Stimulated activated CD8-positive, alpha-beta memory T cell treated with anti-CD3 and anti-CD28 coated beads, Interleukin-2, amount 100 ng/mL, for 48 hours (primary cell): ENCODE results near the gene GPX8.
A peak's percentile ranks its signal among the peaks of the same experiment; 100 is the strongest.

Experiments
- DNase-seq, 2 donors: peaks; one replicate each; pipeline ENCODE4 v3.0.0-alpha.2; 2020; ENCODE audit warnings: low read depth in 2 of 2

The GPX8 gene, protein sequence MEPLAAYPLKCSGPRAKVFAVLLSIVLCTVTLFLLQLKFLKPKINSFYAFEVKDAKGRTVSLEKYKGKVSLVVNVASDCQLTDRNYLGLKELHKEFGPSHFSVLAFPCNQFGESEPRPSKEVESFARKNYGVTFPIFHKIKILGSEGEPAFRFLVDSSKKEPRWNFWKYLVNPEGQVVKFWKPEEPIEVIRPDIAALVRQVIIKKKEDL

DNA sequence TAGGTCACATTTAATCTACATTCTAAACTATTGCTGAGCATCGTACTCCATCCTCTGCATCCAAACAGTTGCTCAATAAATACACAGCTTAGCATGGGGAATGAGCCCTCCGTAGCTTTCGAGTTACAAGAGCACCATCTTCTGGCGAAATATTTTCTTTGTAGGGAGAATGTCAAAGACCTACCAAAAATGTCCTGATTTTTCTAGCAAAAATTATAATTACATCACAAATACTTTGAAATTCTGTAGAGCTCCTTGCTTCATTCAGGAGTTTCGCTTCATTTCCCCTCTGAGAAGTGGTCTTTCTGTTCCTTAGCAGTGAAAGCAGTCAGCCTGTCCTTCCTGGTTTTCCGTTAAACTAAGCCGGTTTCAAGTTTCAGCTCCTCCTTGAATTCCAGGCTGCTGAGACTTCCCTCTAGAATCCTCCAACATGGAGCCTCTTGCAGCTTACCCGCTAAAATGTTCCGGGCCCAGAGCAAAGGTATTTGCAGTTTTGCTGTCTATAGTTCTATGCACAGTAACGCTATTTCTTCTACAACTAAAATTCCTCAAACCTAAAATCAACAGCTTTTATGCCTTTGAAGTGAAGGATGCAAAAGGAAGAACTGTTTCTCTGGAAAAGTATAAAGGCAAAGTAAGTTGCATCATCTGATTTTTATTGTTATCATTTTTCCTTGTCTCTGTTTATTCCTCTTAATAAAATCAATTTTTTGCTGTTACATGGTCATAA, at the start of gene GPX8:
Gene GPX8, plus strand, starts transcription at position 409 of the 730 bp plus-strand sequence. Its CDS starts 22 bp downstream, at position 431.
- DNase-seq: no peak

DNA sequence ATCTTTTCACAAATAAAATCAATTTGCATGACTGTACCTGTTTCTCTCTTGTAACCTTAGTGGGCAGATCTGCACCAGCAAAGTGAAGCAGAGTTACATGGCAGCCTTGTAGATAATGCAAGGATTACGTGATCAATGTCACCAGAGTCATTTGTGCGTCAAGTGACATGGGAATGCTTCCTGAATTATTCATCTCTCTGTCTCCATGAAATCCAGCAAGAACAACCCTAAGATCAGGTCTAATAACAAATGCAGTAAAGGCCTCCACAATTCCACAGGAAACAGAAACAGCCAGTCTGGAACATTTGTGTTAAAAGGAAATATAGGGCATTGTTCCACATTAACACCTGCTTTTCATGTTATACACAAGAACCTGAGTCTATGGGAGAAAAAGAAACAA, 49.8 kb upstream of the GPX8 start:
- DNase-seq: no peak

DNA sequence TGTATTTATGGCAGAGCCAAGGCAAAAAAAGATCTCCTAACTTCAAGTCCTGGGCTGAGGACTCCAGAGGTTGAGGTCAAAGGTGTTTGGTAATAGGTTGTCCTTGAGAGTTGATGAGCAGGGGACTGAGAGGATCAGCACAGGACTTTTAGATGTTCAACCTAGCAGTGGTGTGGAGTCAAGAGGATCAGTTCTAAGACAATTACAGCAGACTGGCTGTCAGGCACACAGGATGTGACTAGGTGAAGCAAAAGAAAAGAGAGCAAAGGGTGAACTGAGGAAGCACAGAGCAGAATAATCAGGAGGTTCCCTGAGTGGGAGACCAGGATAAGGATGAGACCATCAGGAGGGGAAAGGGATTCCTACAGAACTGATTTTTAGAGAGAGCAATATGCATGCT, 46.6 kb upstream of the GPX8 start:
- no peak for DNase-seq

DNA sequence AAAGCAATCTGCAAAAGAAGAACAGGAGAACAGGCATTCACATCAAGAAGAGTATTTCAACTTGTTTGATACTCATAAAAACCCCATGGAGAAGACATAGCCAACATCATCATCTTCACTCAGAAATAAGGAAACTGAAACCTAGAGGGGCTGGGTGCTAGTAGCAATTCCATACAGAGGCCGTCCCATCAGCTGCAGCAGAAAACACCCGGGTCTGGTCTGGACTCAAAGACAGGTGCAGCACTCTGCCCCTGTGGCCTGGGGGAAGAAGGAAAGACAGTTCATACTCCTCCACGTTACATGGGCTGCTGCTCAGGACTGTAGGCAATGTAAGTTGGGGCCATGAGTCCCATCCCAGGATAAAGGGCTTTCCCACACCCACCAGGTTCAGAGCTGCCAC, 45.9 kb upstream of the GPX8 start:
- DNase-seq: no peak

DNA sequence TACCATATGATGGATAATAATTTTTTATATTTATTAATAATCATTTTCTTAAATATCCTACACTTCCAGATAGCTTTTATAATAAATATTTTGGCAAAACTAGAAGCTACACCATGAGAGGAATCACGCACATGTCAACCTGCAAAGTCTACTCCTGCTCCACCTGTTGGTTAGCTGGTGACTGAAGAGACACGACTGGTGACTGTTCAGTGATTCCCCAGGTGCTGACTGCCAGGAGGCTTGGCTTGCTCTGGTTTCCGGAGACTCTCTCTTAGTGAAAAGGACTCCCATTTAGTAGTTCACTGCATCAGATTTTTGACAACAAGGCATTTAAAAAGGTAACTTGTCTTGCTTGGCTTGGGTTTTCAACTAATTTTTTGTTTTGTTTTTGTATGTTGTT, 36.6 kb upstream of the GPX8 start:
- no peak for DNase-seq

DNA sequence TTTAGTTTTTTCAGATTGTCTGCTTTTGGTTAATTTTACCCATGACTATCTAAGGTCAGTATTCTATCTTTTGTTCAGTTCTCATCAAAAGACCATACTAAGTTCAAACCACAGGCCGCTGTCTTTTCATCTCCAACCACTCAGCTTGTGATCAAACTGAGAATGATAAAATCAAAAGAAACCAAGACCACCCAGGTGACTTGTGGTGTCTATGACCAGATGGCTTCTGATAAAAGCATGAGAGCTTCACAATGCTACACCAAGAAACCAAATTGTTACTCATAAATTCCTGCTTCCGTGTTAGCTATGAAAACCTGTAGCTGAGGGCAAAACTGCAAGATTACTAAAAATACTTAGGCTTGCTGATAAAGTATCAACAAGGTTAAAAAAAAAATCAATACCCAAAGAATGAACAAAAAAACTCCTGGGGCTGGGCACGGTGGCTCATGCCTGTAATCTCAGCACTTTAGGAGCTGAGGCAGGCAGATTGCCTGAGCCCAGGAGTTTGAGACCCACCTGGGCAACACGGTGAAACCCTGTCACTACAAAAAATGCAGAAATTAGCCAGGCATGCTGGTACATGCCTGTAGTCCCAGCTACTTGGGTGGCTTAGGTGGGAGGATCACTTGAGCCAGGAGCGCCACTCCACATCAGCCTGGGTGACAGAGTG, 25.8 kb upstream of the GPX8 start:
- no peak for DNase-seq

DNA sequence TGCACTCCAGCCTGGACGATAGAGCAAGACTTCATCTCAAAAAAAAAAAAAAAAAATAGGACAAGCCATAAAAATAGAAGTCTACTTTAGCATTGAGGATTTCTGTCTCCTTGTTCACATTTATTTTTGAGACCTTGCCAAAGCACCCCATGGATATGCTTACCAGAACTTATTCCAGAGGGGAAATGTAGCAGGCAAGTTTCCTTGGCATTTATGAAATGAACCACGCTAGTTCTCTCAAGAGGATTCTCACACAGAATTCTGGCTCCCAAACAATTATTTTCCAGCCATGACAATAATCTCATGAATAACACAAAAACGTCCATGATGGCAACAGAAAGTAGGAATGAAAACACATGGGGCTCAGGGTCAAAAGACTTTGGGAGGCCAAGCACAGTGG, 23.4 kb upstream of the GPX8 start:
- no peak for DNase-seq

DNA sequence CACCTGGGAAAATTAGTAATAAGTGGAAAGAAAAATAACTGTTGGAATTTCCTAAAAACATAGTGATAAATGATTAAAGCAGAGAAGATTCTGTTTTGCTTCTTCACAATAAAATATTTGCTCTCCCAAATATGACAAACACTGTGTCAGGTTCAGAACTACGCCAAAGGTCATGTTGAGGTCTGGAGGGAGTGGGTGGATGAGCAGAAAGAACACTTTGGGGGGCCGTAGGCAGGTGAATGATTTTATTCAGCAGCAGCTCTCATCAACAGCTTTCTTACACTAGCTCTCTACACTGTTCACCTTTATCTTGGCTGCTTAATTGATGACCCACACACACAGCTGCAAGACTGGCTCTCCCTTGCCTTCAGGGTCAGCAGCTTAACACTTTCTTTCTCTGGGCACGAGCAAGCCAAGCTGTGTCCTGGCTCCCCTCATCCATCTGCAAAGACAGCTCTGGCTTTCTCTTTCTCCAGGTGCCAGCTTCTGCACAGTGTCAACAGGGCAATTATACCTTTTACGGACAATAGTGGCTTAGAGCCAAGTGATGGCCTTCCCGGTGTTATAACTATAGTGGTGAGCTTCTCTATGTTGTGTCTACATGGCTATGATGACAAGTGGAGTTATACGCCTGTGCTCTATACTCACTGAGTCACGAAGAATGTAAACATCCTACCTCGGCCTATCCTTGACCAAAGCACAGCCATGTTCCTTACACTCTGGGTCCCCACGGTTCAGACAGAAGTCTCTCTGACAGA, 18.9 kb upstream of the GPX8 start:
- DNase-seq: no peak

DNA sequence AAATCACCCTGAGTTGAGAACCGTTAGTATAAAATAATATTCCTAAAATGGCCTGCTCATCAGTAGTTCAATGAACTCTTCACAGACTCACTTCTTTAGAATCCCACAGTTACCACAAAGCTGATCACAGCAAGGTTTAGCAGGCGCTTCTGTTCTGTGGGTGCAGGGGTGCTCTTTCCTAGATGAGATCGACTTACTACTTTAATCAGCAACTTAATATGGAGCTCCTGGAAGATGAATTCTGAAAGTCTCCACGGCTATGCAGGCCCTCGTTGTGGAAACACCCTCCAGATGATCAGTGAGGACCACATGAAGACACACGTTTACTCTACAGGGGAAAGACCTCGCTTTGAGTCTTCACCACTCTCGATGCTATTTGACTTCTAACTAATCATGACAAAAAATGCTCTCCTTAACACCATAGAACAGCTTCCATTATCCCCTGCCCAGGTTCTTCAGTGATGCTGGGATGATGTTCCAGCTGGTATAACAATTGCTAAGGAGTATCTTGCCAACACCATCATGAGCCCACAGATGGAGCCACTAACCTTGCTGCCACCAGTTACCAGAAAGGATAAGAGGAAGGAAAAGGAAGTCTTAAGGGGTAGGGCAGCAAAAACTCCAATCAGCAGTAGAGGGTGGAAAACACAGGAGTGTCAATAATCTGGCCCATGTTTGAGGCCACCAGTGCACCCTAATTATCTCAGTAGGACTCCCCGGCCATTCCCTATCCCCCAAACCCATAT, 17.9 kb upstream of the GPX8 start:
- peak in 1 of 2 donors; percentile 27 for DNase-seq

DNA sequence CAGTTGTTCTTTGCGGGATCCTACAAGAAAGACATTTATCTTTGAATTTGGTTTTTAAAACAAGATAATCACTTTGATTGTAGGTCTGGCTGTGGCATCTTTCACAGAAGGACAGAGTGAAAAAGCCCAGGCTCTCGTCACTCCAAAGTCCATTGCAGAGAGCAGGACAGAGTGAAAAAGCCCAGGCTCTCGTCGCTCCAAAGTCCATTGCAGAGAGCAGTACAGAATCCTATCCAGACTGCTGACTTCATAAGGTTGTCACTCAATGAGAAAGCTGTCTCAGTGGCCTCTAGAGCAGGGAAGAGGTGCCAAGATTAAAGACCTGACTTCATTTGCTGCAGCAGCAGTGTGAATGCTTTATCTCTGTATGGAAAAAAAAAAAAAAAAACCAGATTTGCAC, 16.3 kb upstream of the GPX8 start:
- no peak for DNase-seq

DNA sequence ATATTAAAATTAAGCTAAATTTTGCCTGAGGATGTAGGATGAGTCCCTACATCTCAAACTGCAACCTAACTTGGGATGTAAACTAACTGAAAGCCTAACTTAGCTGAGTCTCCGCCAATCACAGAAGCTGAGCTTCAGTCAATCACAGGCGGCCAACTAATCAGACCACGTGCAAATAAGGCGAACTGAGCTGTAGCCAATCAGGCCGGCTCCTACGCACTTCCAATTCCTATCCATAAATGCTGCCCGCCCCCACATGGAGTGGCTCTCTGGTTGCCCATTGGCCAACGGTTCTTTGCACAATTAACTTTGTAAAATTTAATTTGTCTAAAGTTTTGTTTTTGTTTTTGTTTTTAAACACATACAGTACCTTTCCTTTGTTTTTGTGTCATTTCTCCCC, 13.9 kb upstream of the GPX8 start:
- no peak for DNase-seq

DNA sequence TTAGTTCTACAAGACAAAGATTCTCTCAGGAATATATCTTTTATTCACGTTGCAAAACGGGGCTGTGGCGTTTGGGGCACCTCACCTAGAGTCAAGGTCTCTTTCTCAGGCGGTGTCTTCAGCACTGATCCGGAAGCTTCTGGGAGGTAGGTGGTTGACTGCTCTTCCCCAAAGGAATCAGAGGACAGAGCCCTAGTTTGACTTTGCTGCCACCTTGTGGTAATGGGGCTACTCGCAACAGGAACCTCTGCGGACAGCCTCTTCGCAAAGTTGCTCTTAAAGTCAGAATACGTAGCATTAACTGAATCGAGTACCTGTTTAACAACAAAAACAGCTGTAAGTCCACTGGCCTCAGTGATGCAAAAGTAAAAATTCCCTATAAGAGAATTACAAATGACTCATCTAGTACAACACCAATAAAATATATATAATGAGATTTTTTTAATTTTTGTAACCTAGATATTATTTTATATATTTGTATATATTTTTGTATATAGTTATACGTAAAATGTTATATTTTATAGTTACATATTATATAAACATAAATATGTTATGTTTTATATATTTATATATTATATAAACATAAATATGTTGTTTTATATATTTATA, 13.3 kb upstream of the GPX8 start:
- peak; percentile 61 to 68 for DNase-seq

DNA sequence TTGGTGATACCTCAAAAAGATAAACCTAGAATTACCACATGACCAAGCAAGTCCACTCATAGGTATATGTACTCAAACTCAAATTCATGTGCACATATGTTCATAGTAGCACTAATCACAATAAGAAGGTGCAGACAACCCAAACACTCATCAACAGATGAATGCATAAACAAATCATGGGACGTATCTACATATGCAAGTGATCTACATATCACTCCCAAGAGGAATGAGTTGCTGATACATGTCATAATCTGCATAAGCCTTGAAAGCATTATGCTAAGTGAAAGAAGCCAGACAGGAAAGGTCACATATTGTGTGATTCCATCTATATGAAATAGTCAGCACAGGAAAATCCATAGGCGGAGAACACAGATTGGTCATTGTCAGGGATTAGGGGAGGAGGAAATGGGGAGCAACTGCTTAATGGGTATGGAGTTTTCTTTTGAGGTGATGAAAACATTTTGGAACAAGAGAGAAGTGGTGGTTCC, 10.6 kb upstream of the GPX8 start:
- no peak for DNase-seq

DNA sequence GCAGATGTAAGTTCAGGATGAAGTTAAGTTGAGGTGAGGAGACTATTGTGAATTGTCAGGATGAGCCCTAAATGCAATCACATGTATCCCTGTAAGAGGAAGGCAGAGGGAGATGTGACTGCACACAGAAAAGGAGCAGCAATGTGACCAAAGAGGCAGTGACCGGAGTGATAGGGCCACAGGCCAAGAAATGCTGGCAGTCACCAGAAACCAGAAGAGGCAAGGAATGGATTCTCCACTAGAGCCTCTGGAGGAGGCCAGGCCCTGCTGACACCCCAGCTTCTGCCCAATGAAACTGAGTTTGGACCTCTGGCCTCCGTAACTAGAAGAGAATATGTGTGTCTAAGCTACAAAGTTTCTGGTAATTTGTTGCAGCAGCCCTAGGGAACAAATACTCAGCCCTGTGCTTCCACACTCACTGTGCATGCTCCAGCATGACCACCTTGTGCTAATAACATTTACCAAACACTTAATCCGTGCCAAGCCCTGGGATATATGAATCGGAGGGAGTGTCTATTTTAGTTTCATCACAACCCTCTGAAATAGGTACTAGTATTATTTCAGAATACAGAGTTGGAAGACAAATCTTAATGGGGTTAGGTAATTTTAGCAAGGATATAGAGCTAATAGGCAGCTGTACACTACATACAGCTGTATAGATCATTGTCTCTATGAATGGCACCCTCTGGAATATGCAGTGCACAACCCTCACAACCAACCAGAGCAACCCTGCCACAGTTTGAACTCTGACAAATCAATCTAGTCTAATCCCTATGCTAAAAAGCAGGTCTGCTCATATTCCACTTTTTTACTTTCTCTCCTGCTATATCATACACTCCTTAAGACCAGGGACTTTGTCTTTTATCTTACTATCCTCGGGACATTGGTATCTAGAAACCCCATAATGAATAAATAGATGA, 7.8 kb upstream of the GPX8 start:
- DNase-seq: no peak

DNA sequence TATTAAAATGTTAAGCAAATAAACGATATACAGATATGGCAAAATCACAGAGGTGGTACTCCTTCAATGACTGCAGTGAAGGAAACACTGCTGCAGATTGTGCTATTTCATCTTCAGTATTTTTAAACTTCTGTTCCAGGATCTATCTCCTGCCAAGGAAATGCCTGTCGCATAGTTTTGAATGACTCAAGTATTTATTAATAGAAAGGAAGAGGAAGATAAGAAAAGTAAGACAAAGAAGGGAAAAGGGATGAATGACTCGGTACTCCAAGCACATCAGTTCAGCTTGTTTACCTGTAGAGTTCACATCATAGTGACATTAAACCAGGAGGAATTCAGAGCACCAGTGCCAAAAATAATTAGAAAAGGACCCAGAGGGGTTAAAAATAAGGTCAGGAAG, 5.1 kb upstream of the GPX8 start:
- no peak for DNase-seq

DNA sequence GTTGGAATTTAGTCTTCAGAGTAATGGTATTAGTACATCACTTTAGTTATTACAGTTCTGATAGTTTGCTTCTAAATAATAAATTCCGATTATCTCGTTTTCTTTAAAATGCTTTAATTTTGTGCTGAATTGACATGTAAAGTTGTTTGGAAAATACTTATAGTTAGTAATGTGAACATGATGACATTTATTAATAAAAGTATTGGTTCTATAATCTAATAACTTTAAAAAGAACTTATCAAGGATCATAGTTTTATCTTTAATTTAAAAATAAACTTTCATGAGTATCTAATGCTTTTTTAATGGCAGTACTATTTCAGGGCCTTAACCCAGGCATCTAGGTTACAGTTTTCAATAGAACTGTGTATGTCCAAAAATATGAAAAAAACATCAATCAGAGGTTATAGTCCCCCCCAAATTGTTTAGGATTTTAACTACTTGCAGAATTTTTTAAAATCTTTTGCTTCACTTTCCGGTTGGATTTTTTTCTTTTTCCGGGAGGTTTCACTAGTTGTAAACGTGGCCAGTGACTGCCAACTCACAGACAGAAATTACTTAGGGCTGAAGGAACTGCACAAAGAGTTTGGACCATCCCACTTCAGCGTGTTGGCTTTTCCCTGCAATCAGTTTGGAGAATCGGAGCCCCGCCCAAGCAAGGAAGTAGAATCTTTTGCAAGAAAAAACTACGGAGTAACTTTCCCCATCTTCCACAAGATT, 680 bp downstream of the GPX8 start:
- no peak for DNase-seq

DNA sequence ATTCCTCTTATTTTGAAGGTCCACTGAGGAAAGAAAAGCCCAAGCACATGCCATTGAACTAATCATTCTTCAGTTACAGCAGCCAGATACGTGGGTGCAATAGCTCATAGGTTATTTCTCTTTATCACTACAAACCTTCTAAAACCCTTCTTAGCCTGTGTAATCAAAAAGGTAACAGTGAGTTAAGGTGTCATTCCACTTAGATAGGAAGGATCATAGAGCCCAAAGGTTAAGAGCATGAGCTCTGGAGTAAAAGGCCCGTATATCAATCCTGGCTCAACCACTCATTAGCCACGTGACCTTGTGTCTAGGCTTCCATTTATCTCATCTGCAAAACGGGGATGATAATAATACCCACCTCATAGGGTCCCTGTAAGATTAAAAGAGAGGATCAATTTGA, 2.7 kb downstream of the GPX8 start:
- no peak for DNase-seq

DNA sequence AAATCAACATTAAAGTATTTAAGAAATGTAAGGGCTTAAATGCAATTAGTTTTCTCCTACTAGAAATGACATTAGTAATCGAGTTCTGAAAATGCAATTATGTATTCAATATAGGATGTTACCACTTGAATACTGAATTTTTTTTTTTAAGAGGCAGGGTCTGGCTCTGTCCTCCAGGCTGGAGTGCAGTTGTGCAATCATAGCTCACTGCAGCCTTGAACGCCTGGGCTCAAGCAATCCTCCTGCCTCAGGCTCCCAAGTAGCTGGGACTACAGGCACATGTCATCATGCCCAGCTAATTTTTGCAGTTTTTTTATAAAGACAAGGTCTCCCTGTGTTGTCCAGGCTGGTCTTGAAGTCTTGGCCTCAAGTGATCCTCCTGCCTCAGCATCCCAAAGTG, 11.5 kb downstream of the GPX8 start:
- no peak for DNase-seq
